Stimulated activated effector memory CD8-positive, alpha-beta T cell treated with anti-CD3 and anti-CD28 coated beads, Interleukin-12 subunit alpha, Interleukin-12 subunit beta, amount 100 ng/mL, for 72 hours (primary cell): Measurements from ENCODE around the gene ZIC1.

Experiments used
- ATAC-seq: fragments of 150-1000 bp; cut with Tn5 transposase; 2 replicates; pipeline ENCODE4 v1.10.0; 2021
- DNase-seq, 2 donors: peaks; one replicate each; pipeline ENCODE4 v3.0.0; 2021 to 2022; ENCODE audit warnings: low spot score in 2 of 2
- H3K27ac Mint-ChIP-seq: one replicate; pipeline ENCODE4 v1.8.0; 2022; ENCODE audit warnings: mild to moderate bottlenecking, mixed read lengths
- H3K36me3 Mint-ChIP-seq: one replicate; pipeline ENCODE4 v1.8.0; 2022; ENCODE audit warnings: mild to moderate bottlenecking, mixed read lengths
- H3K4me1 Mint-ChIP-seq: one replicate; pipeline ENCODE4 v1.8.0; 2022; ENCODE audit warnings: mixed read lengths
- H3K4me3 Mint-ChIP-seq: one replicate; pipeline ENCODE4 v1.8.0; 2022; ENCODE audit warnings: mild to moderate bottlenecking, mixed read lengths
- H3K9me3 Mint-ChIP-seq: one replicate; pipeline ENCODE4 v1.8.0; 2022; ENCODE audit warnings: mixed read lengths

ZIC1 gene

DNA sequence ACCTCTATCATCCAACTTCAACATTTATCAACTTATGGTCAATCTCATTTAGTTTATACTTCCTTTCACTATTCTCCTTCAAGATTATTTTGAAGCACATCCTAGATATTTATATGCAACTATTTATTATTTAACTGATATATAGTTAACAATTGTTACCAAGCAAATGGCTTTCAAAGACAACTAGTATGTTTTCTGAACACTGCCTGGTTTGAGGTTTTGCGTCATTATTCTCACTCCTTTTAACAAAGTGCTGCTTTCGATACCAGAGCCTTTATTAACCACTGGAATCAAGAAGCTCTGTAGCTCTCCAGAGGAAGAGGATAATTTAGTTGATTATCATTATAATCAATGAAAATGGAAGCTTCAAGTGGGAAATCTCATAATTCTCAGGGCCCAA, 19.6 kb downstream of the ZIC1 start:
- Mint-ChIP-seq H3K4me1 (no peaks in the 10 kb centered on the region), H3K9me3 (peaks cover 3% of the 10 kb centered on the region)
- no peak for DNase-seq

DNA sequence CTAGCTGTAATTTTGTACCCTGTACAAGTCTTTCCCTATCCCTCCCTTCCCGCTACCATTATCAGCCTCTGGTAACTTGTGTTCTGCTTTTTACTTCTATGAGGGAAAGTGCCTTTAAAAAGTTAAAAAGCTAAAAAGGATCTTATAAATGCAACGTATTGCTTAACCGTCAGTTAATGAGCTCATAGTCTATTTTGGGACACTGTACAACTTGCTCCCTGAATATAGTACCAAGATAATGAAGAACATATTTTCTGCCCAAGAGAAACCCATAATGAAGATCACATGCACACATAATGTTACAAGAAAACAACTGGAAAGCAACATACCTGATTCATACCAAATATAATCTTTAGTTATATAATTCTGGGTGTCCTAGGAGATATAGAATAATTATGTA, 22.6 kb downstream of the ZIC1 start:
- no peak overlapping the region for H3K27ac Mint-ChIP-seq
- no peaks in the 10 kb centered on the region for H3K36me3 Mint-ChIP-seq
- ATAC-seq, result no peak
- H3K4me1 Mint-ChIP-seq, result no peaks in the 10 kb centered on the region
- H3K9me3 Mint-ChIP-seq, result peaks cover 6% of the 10 kb centered on the region
- no peak overlapping the region for H3K4me3 Mint-ChIP-seq
- no peak for DNase-seq

More for the DNA sequence above, 19.6 kb downstream of the ZIC1 start:
- Mint-ChIP-seq H3K27ac (no peak overlapping the region), H3K36me3 (no peaks in the 10 kb centered on the region), H3K4me3 (no peak overlapping the region)
- ATAC-seq, result no peak

DNA sequence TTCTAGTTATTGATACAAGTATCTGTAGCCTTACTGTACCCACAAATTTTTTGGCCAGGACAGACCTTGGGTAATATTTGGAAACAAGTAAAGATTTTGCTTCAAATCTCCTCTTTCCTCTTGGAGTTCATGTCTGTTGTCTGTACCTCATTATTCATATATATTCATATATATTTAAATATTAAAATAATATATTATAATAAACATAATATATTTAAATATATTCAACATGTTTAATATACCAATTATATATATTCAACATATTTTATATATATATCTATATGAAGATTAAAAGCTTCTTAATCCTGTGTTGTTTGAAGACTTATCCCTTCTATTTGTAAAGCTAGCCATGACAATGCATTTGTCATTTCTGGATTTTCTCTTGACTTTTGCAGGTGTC, 38.1 kb downstream of the ZIC1 start:
- Mint-ChIP-seq H3K4me1 (no peaks in the 10 kb centered on the region), H3K27ac (no peak overlapping the region), H3K36me3 (no peaks in the 10 kb centered on the region), H3K9me3 (peaks cover 9% of the 10 kb centered on the region), H3K4me3 (no peak overlapping the region)
- DNase-seq, result no peak
- ATAC-seq, result no peak

DNA sequence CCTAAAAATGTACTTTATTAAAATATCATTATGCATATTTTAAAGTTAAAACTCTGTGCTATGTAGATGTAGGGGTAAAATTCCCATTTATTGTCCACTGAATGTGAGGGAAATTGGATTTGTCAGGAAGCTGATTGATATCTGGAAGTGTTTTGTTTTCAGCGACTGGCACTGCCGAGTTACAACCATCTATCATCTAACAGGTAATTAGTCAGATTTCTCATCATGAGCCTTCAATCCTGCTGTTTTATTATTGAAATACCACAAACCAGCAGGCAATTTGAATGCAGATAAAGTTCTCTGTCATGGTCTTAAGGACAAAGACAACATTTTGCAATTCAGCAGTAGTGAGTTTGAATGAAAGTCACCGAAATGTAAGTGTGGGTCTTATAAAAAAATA, 40.5 kb downstream of the ZIC1 start:
- Mint-ChIP-seq H3K9me3 (peaks cover 7% of the 10 kb centered on the region), H3K27ac (no peak overlapping the region), H3K4me3 (no peak overlapping the region), H3K4me1 (no peaks in the 10 kb centered on the region), H3K36me3 (no peaks in the 10 kb centered on the region)
- no peak for DNase-seq
- ATAC-seq, result no peak

DNA sequence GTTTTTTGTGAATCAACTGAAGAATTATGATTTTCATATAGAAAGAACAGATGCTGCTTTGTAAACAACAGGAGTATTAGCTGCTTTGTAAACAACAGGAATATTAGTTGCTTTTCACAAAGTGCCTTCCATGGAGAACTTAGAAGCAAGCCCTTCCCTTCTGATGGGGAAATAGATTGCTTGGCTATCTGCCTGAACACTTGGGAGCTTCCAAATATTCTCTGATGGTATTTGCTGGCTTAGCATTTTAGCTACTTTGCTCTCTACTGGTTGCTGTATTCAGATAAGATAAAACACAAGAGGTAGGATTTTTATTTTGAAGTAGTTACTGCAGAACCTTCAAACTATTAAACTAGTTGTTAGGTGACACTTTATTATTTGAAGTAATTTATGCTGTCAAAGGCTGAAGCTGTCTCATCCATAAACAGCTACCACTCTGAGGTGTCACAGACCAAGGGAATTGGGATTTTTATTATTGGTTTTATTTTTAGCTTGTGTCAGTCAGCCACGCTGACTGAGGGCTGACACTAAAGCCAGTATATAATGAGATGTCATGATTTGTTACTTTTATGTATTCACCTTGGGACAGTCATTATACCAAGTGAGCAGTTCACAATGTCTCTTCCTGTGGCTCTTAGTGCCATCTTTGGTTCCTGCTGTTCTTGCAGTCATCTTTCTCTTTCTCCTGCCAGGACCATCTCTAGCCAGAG, 50.0 kb downstream of the ZIC1 start:
- Mint-ChIP-seq H3K4me3 (no peak overlapping the region), H3K9me3 (peaks cover 16% of the 10 kb centered on the region), H3K4me1 (no peaks in the 10 kb centered on the region), H3K27ac (no peak overlapping the region), H3K36me3 (no peaks in the 10 kb centered on the region)
- ATAC-seq (no peak), DNase-seq (no peak)

DNA sequence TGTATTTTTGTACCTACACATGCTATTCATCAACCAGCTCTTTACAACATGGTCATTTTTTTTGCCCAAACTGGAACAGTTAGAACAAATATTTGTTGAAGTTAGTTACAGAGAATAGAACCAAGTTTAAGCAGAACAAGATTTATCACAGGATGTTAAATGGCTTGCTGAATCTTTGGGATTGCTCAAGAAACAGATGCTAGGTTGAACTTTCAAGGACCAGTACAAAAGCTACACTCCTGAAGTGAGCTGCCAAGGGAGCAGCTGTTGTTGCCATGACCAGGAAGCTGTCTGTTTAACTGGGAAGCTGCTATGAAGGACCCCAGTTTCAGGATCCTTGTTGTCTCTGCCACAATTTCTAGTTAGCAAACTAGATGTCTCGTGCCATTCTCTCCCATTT, 53.7 kb downstream of the ZIC1 start:
- ATAC-seq, result no peak

More for the DNA sequence above, 53.7 kb downstream of the ZIC1 start:
- Mint-ChIP-seq H3K4me1 (no peaks in the 10 kb centered on the region), H3K4me3 (no peak overlapping the region), H3K9me3 (peaks cover 16% of the 10 kb centered on the region), H3K27ac (no peak overlapping the region), H3K36me3 (no peaks in the 10 kb centered on the region)
- DNase-seq, result no peak
